Measurements from ENCODE around the gene KIF26B.

Gene KIF26B

DNA sequence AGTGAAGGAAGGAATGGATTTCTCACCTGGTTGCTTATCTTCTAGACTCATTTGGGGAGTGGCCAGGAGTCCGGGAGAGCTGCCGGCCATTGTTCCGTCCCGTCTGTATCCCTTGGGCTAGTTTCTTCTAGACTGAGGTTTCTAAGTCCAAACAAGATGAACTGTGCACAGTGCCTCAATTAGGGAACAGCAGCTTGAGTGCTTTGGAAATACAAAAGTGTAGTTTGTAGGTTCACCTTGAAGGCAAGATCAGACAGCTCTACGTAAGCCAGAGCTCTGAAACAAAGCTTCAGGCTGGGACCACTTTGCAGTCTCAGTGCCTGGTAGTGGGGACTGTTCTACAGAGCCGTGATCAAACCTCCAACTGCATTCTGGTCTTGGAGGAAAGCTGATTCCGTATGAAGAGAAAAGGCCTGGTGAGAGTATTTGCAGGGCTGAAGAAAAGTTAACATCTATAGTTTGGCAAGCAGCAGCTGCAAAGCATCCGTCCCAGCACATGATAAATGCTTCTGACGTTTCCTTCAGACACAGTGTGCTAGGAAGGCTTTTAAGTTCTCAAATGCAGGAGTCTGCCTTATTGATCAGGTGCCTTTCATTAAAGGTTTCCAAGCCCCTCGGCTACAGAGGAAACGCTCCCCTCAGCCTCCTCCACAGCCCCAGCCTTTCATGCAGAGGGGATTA lies 432.8 kb downstream of the KIF26B start:
- H3K9me3 ChIP-seq (ENCODE audit: insufficient read depth, low read length), result no peaks in the 10 kb centered on the region
- H4K20me1 ChIP-seq (ENCODE audit: insufficient read depth, low read length), result no peaks in the 10 kb centered on the region
- H3K79me2 ChIP-seq (ENCODE audit: low read length), result no peaks in the 10 kb centered on the region
- H3K4me3 ChIP-seq (ENCODE audit: low read length), result no peak overlapping the region
- no peak overlapping the region for H3K27ac ChIP-seq (ENCODE audit: low read length)
- no peak overlapping the region for H2AFZ ChIP-seq (ENCODE audit: low read depth, low read length)
- H3K9ac ChIP-seq (ENCODE audit: low read length), result no peak overlapping the region
- H3K36me3 ChIP-seq (replicated peaks; ENCODE audit: low read depth, low read length), result no peaks in the 10 kb centered on the region
- TF ChIP-seq, protein P1, sequence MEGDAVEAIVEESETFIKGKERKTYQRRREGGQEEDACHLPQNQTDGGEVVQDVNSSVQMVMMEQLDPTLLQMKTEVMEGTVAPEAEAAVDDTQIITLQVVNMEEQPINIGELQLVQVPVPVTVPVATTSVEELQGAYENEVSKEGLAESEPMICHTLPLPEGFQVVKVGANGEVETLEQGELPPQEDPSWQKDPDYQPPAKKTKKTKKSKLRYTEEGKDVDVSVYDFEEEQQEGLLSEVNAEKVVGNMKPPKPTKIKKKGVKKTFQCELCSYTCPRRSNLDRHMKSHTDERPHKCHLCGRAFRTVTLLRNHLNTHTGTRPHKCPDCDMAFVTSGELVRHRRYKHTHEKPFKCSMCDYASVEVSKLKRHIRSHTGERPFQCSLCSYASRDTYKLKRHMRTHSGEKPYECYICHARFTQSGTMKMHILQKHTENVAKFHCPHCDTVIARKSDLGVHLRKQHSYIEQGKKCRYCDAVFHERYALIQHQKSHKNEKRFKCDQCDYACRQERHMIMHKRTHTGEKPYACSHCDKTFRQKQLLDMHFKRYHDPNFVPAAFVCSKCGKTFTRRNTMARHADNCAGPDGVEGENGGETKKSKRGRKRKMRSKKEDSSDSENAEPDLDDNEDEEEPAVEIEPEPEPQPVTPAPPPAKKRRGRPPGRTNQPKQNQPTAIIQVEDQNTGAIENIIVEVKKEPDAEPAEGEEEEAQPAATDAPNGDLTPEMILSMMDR (IDR thresholded peaks at IDR 0.05; ENCODE audit: low read depth, low read length), result no peak
- TF ChIP-seq EZH2phosphoT487 (IDR thresholded peaks at IDR 0.05; ENCODE audit: low read depth), result no peak
- H3K4me2 ChIP-seq (ENCODE audit: low read length), result no peak overlapping the region
- H3K27me3 ChIP-seq (ENCODE audit: low read depth, low read length), result peaks cover 25% of the 10 kb centered on the region
- no peaks in the 10 kb centered on the region for H3K4me1 ChIP-seq (ENCODE audit: low read length)

DNA sequence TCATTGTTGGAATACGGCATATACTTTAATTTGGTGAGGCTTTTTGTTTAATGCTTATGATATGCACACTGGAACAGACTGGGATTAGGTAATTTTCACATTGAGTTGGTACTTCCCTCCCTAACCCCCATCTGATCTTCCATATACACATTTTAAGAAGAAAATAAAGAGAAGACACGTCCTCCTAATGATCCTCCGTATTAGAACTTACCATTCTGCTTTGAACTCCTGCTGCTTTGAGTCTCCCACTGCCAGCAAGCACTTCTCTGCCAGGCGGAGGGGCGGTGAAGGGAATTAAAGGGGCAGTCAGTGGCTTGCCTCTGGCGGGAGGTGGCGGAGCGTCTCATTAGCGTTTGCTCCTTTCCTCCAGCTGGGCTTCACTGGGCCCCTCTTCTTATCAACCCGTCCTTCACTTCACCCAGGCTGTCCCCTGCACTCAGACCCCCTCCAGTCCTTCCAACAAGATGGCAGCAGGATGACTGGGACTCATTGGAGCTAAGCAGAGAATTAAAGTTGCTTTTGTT lies 433.4 kb downstream of the KIF26B start:
- H3K27ac ChIP-seq (ENCODE audit: low read length), result no peak overlapping the region
- H2AFZ ChIP-seq (ENCODE audit: low read depth, low read length), result no peak overlapping the region
- H3K4me3 ChIP-seq (ENCODE audit: low read length), result no peak overlapping the region
- no peak overlapping the region for H3K4me2 ChIP-seq (ENCODE audit: low read length)
- peaks cover 25% of the 10 kb centered on the region for H3K27me3 ChIP-seq (ENCODE audit: low read depth, low read length)
- H4K20me1 ChIP-seq (ENCODE audit: insufficient read depth, low read length), result no peaks in the 10 kb centered on the region
- TF ChIP-seq EZH2phosphoT487 (IDR thresholded peaks at IDR 0.05; ENCODE audit: low read depth), result no peak
- TF ChIP-seq, protein P1 (IDR thresholded peaks at IDR 0.05; ENCODE audit: low read depth, low read length), result no peak
- H3K4me1 ChIP-seq (ENCODE audit: low read length), result no peaks in the 10 kb centered on the region
- H3K9me3 ChIP-seq (ENCODE audit: insufficient read depth, low read length), result no peaks in the 10 kb centered on the region
- H3K9ac ChIP-seq (ENCODE audit: low read length), result no peak overlapping the region
- H3K36me3 ChIP-seq (replicated peaks; ENCODE audit: low read depth, low read length), result no peaks in the 10 kb centered on the region
- H3K79me2 ChIP-seq (ENCODE audit: low read length), result no peaks in the 10 kb centered on the region

DNA sequence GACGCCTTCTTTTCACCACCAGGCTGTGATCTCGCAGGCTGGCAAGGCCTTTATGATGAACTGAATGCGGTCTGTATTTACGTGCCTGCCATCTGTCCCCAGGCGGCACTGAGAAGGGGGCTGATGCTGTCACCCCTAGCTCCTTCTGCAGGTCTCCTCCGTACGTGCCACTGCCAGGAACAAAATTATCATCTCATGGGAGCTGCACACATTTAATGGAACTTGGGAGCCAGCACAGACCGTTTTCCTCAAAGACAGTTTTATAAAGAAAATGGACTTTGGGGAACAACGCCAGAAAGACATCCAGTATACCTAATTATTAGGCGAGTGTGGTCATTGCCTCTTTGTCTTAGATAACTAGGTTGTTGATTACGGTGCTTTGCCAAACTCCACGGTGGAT lies 434.5 kb downstream of the KIF26B start:
- Histone ChIP-seq H3K4me2 (ENCODE audit: low read length) (no peak overlapping the region), H4K20me1 (ENCODE audit: insufficient read depth, low read length) (no peaks in the 10 kb centered on the region), H3K27me3 (ENCODE audit: low read depth, low read length) (peaks cover 20% of the 10 kb centered on the region), H3K4me3 (ENCODE audit: low read length) (no peak overlapping the region), H3K4me1 (ENCODE audit: low read length) (no peaks in the 10 kb centered on the region), H3K36me3 (replicated peaks; ENCODE audit: low read depth, low read length) (no peaks in the 10 kb centered on the region), H2AFZ (ENCODE audit: low read depth, low read length) (no peak overlapping the region), H3K9me3 (ENCODE audit: insufficient read depth, low read length) (no peaks in the 10 kb centered on the region), H3K79me2 (ENCODE audit: low read length) (no peaks in the 10 kb centered on the region), H3K9ac (ENCODE audit: low read length) (no peak overlapping the region), H3K27ac (ENCODE audit: low read length) (no peak overlapping the region)
- TF ChIP-seq EZH2phosphoT487 (IDR thresholded peaks at IDR 0.05; ENCODE audit: low read depth), result no peak
- TF ChIP-seq, protein P1 (IDR thresholded peaks at IDR 0.05; ENCODE audit: low read depth, low read length), result no peak

DNA sequence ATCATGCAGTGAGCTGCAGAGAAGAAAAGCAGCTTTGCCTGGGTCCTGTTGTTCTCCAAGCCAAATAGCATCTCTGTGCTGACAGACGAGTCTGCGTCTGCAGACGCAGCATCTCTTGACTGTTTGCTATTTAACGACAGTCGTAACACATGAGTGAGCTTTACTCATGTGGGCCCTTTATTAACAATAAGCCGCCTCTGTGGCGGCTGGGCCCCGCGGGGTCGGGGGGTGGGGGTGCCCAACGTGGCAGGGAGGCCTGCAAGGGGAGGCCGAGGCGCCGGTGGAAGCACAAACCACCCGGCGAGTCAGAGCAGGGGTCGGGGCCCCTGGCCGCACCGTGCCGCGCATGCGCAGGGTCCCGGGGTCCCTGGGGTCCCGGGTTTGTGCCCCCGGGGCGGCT lies 435.1 kb downstream of the KIF26B start:
- TF ChIP-seq EZH2phosphoT487 (IDR thresholded peaks at IDR 0.05; ENCODE audit: low read depth), result no peak
- TF ChIP-seq, protein P1 (IDR thresholded peaks at IDR 0.05; ENCODE audit: low read depth, low read length), result no peak
- no peak overlapping the region for H3K27ac ChIP-seq (ENCODE audit: low read length)
- no peak overlapping the region for H3K4me3 ChIP-seq (ENCODE audit: low read length)
- no peaks in the 10 kb centered on the region for H3K9me3 ChIP-seq (ENCODE audit: insufficient read depth, low read length)
- H2AFZ ChIP-seq (ENCODE audit: low read depth, low read length), result no peak overlapping the region
- H3K9ac ChIP-seq (ENCODE audit: low read length), result no peak overlapping the region
- no peak overlapping the region for H3K4me2 ChIP-seq (ENCODE audit: low read length)
- no peaks in the 10 kb centered on the region for H3K79me2 ChIP-seq (ENCODE audit: low read length)
- H3K27me3 ChIP-seq (ENCODE audit: low read depth, low read length), result peaks cover 18% of the 10 kb centered on the region
- H4K20me1 ChIP-seq (ENCODE audit: insufficient read depth, low read length), result no peaks in the 10 kb centered on the region
- H3K36me3 ChIP-seq (replicated peaks; ENCODE audit: low read depth, low read length), result no peaks in the 10 kb centered on the region
- H3K4me1 ChIP-seq (ENCODE audit: low read length), result no peaks in the 10 kb centered on the region

Data from OCI-LY3 (cell line).